HepG2 (cell line): Measurements from ENCODE around the gene TOP2A. TPM values are rescaled to one million over a fixed set of nuclear protein-coding genes. Genes with fewer than 3 reads are reported as not detected.
A peak's percentile ranks its signal among the peaks of the same experiment; 100 is the strongest.

ENCODE experiments used
- ATAC-seq: fragments of 200-7000 bp; cut with Tn5 transposase; 3 replicates; pipeline ENCODE4 v1.9.1; 2020; ENCODE audit warnings: mild to moderate bottlenecking, moderate library complexity
- BruUV-seq: library from RNA; stranded (reverse); fragments of 400-500 nt; replicated peaks from 2 replicates; lab custom pipeline; 2021; lab: Mats Ljungman, UMichigan
- CTCF ChIA-PET: fragments of 300-600 bp; formaldehyde crosslinking; extraction: SDS; loops from one replicate; lab custom pipeline; 2021; ENCODE audit warnings: low total read pairs, inconsistent platforms, low intra/inter-chr PET ratio; lab: Yijun Ruan, JAX
- POLR2A ChIA-PET: fragments of 350-600 bp; sonication (Branson Sonifier 250); formaldehyde crosslinking; loops from one replicate; lab custom pipeline; 2020; ENCODE audit warnings: antibody characterized with exemption, inconsistent platforms; lab: Yijun Ruan, JAX
- DNase-seq: peaks from one replicate; pipeline ENCODE4 v3.0.0-alpha.2; 2015; ENCODE audit warnings: low spot score
- FAIRE-seq: peaks from 3 replicates; lab custom pipeline; 2011; peaks lifted over from hg19 to GRCh38; lab: Jason Lieb, UNC
- H2AFZ ChIP-seq: one replicate; pipeline ENCODE4 v1.6.1; 2011; ENCODE audit warnings: low read length, inconsistent platforms
- H3K27ac ChIP-seq: fragments of 300-600 bp; 3 replicates; pipeline ENCODE4 v1.8.0; 2011; ENCODE audit warnings: mixed run types, mild to moderate bottlenecking, mixed read lengths, low read length, inconsistent platforms; ENCODE audit not compliant: insufficient read depth; ENCODE audit errors: extremely low read length
- H3K27me3 ChIP-seq, 2 experiments: fragments of 200-600 bp in 1 of 2; 2 replicates in 1 of 2; 3 replicates in 1 of 2; pipeline versions ENCODE4 v1.6.0 to v1.8.0; 2011; ENCODE audit warnings: low read length in 2 of 2, mild to moderate bottlenecking in 2 of 2, moderate library complexity in 2 of 2, inconsistent platforms in 1 of 2; ENCODE audit not compliant: insufficient read depth in 2 of 2, control insufficient read depth in 1 of 2
- H3K36me3 ChIP-seq, 2 experiments: fragments of 200-600 bp in 1 of 2; replicated peaks in 1 of 2; 2 replicates in 1 of 2; 3 replicates in 1 of 2; pipeline versions ENCODE4 v1.5.1 to v1.8.0; 2011; ENCODE audit warnings: low read length in 2 of 2, inconsistent platforms in 1 of 2; ENCODE audit not compliant: insufficient read depth in 2 of 2, control insufficient read depth in 1 of 2
- H3K4me1 ChIP-seq: 2 replicates; pipeline ENCODE4 v1.5.1; 2012; ENCODE audit warnings: low read length, inconsistent platforms; ENCODE audit not compliant: insufficient read depth
- H3K4me2 ChIP-seq: 2 replicates; pipeline ENCODE4 v1.6.0; 2011; ENCODE audit warnings: low read depth, low read length, inconsistent platforms
- H3K4me3 ChIP-seq, 3 experiments: fragments of 200-600 bp in 1 of 3; sonication (generic), shearing (Covaris generic) in 1 of 3; replicated peaks in 1 of 3; 2 replicates each; pipeline ENCODE4 v1.5.1; 2011 to 2016; ENCODE audit warnings: low read length in 3 of 3, inconsistent platforms in 2 of 3, low read depth in 2 of 3, mild to moderate bottlenecking in 2 of 3, control low read depth in 1 of 3, mixed read lengths in 1 of 3; ENCODE audit not compliant: insufficient read depth in 1 of 3
- H3K79me2 ChIP-seq: one replicate; pipeline ENCODE4 v1.6.1; 2011; ENCODE audit warnings: low read length, inconsistent platforms; ENCODE audit not compliant: insufficient read depth
- H3K9ac ChIP-seq: 2 replicates; pipeline ENCODE4 v1.6.0; 2011; ENCODE audit warnings: mild to moderate bottlenecking, low read depth, low read length, inconsistent platforms; ENCODE audit not compliant: insufficient read depth
- H3K9me3 ChIP-seq: 2 replicates; pipeline ENCODE4 v1.5.1; 2012; ENCODE audit warnings: mild to moderate bottlenecking, low read length
- H4K20me1 ChIP-seq: 2 replicates; pipeline ENCODE4 v1.6.0; 2011; ENCODE audit warnings: inconsistent platforms, mild to moderate bottlenecking, low read length, moderate library complexity; ENCODE audit not compliant: insufficient read depth
- AGO2 ChIP-seq: fragments of 200-400 bp; formaldehyde crosslinking; optimal IDR thresholded peaks from 2 replicates; pipeline ENCODE3; 2017; ENCODE audit warnings: mild to moderate bottlenecking, low read depth, low read length, moderate library complexity
- HHEX ChIP-seq: IDR thresholded peaks from 2 replicates; pipeline ENCODE4 v1.6.1; 2016; ENCODE audit warnings: control low read depth
- HIVEP1 ChIP-seq: sonication (generic); formaldehyde crosslinking; IDR thresholded peaks from 2 replicates; pipeline ENCODE4 v1.4.0; 2020; ENCODE audit warnings: mild to moderate bottlenecking, missing genetic modification reagents
- NR0B2 ChIP-seq: sonication (generic); formaldehyde crosslinking; IDR thresholded peaks from 2 replicates; pipeline ENCODE4 v1.4.0; 2020; ENCODE audit warnings: mild to moderate bottlenecking, missing genetic modification reagents
- PATZ1 ChIP-seq: sonication (generic); formaldehyde crosslinking; IDR thresholded peaks from 2 replicates; pipeline ENCODE4 v1.4.0; 2020; ENCODE audit warnings: missing genetic modification reagents
- POLR2G ChIP-seq: fragments of 200-400 bp; formaldehyde crosslinking; IDR thresholded peaks from 2 replicates; pipeline ENCODE4 v1.6.1; 2018; ENCODE audit warnings: mild to moderate bottlenecking, low read depth, low read length, moderate library complexity
- RBM22 ChIP-seq: fragments of 200-400 bp; formaldehyde crosslinking; optimal IDR thresholded peaks from 2 replicates; pipeline ENCODE3; 2017; ENCODE audit warnings: mild to moderate bottlenecking, low read length, moderate library complexity
- ZNF17 ChIP-seq: sonication (generic); formaldehyde crosslinking; IDR thresholded peaks from 2 replicates; pipeline ENCODE4 v1.5.0; 2020; ENCODE audit warnings: mild to moderate bottlenecking, missing genetic modification reagents
- WGBS: methylation state at CpG from one replicate; pipeline ENCODE4 v1.1.6; 2017; ENCODE audit warnings: low lambda C conversion rate; 5-methylcytosine and 5-hydroxymethylcytosine counted together
- in situ Hi-C: cut with HindIII; loops from 2 replicates; pipeline ENCODE4 v1.10.0; 2017; ENCODE audit warnings: low pct_unique_long_range_greater_than_20kb; ENCODE audit not compliant: extremely low pct_ligation_motif_present
- intact Hi-C: fragments of 100-400 bp; cut with micrococcal nuclease; formaldehyde crosslinking; loops from one replicate; pipeline ENCODE4 v1.10.0; 2022; ENCODE audit not compliant: unreplicated experiment
- polyA plus RNA-seq, 8 experiments: library from polyadenylated mRNA; depleted of rRNA in 3 of 8; stranded (reverse) in 7 of 8; unstranded in 1 of 8; fragments of >200 nt; fragmentation: Illumina TruSeq in 4 of 8; extraction: Trizol in 4 of 8; gene quantifications; 2 replicates each; pipeline versions ENCODE4 v1.2.1 to v1.2.3, GENCODE V29; 2011 to 2016; ENCODE audit warnings: low read depth in 4 of 8, missing spikeins in 1 of 8, mixed read lengths in 1 of 8; ENCODE audit not compliant: insufficient read depth in 1 of 8
- total RNA-seq, 5 experiments: library from RNA; depleted of rRNA; stranded (reverse); fragments of >200 nt; fragmentation: Illumina TruSeq; extraction: Trizol; gene quantifications; 2 replicates each; pipeline ENCODE4 v1.2.3, GENCODE V29; 2016; ENCODE audit warnings: low read depth in 1 of 5
- TF ChIP-seq, protein P1 (sequence below): sonication (generic); formaldehyde crosslinking; conservative IDR thresholded peaks from 2 replicates; pipeline ENCODE4 v1.4.0; 2020; ENCODE audit warnings: missing genetic modification reagents

Gene TOP2A
- total and polyA plus RNA-seq, 2 of the 13 experiments (the other 11 are each of a cell fraction or from before 2014, with no cell fraction given), result 108 to 327 TPM

GRCh38 chr17:40358323-40359038, 59.2 kb downstream of the TOP2A start (continued):
- TF ChIP-seq, protein P1, sequence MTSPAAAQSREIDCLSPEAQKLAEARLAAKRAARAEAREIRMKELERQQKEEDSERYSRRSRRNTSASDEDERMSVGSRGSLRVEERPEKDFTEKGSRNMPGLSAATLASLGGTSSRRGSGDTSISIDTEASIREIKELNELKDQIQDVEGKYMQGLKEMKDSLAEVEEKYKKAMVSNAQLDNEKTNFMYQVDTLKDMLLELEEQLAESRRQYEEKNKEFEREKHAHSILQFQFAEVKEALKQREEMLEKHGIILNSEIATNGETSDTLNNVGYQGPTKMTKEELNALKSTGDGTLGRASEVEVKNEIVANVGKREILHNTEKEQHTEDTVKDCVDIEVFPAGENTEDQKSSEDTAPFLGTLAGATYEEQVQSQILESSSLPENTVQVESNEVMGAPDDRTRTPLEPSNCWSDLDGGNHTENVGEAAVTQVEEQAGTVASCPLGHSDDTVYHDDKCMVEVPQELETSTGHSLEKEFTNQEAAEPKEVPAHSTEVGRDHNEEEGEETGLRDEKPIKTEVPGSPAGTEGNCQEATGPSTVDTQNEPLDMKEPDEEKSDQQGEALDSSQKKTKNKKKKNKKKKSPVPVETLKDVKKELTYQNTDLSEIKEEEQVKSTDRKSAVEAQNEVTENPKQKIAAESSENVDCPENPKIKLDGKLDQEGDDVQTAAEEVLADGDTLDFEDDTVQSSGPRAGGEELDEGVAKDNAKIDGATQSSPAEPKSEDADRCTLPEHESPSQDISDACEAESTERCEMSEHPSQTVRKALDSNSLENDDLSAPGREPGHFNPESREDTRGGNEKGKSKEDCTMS (CRISPR knock-in tag), result no peak
- TF ChIP-seq HHEX (CRISPR knock-in tag), result no peak

DNA sequence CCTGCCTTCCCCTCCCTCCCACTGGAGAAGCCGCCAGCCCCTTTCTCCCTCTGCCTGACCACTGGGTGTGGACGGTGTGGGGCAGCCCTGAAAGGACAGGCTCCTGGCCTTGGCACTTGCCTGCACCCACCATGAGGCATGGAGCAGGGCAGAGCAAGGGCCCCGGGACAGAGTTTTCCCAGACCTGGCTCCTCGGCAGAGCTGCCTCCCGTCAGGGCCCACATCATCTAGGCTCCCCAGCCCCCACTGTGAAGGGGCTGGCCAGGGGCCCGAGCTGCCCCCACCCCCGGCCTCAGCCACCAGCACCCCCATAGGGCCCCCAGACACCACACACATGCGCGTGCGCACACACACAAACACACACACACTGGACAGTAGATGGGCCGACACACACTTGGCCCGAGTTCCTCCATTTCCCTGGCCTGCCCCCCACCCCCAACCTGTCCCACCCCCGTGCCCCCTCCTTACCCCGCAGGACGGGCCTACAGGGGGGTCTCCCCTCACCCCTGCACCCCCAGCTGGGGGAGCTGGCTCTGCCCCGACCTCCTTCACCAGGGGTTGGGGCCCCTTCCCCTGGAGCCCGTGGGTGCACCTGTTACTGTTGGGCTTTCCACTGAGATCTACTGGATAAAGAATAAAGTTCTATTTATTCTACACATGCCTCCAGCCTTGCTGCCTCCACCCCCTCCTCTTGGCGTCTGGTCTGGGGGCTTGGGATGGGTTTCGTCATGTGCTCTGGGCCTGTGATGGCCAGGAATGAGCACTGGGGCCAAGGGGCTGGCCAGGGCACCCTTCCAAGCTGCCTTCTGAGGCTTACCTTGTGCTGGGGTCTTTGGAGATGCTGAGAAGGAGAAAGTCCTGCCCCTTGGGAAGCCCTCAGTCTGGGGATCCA, 60.5 kb downstream of the TOP2A start:
- ATAC-seq, result no peak
- Histone ChIP-seq H3K27me3 (peaks cover 0 to 11% of the 10 kb centered on the region in 2 experiments; a peak in 2 of 5 replicates), H3K36me3 (peaks cover 7% of the 10 kb centered on the region in 2 experiments; a peak in 3 of 5 replicates), H4K20me1 (no peaks in the 10 kb centered on the region), H3K9ac (no peak overlapping the region), H3K4me3 (no peak overlapping the region), H3K9me3 (no peaks in the 10 kb centered on the region), H3K27ac (no peak overlapping the region), H3K79me2 (no peaks in the 10 kb centered on the region), H2AFZ (no peak overlapping the region), H3K4me2 (no peak overlapping the region), H3K4me1 (peaks cover 57% of the 10 kb centered on the region)
- no TSS peak for BruUV-seq
- DNase-seq, result no peak
- no peak for FAIRE-seq
- in situ Hi-C loops (loop anchor here (10.0 kb wide), 1 partner anchor 152 kb away; no protein-coding TSS in a partner anchor), intact Hi-C loops (loop anchor here (5.0 kb wide), 1 partner anchor 155 kb away; no protein-coding TSS in a partner anchor)
- WGBS, result 74% methylated on average over 14 of the region's 19 CpGs
- TF ChIP-seq RBM22, result peak; percentile 49
- 0 out of 2 replicates have a peak, but pooled peaks have one; percentile 12 for TF ChIP-seq PATZ1 (CRISPR knock-in tag)
- no peak for TF ChIP-seq NR0B2
- no peak for TF ChIP-seq ZNF17 (CRISPR knock-in tag)
- TF ChIP-seq HIVEP1, result no peak
- peak; percentile 30; the same call in 1 of the 2 replicates for TF ChIP-seq POLR2G
- peak; percentile 53 for TF ChIP-seq AGO2
- POLR2A ChIA-PET, result interaction anchor here (1.0 to 2.0 kb wide), 3 partner anchors 40 to 178 kb away, joined by 3 to 7 read pairs (median 3); partner anchors contain the start of gene RARA
- CTCF ChIA-PET, result interaction anchor here (1.0 to 5.1 kb wide), 4 partner anchors 53 to 176 kb away, joined by 4 to 157 read pairs (median 12); no protein-coding TSS in a partner anchor
